CD14-positive monocyte (primary cell): Measurements from ENCODE around the gene DMRTA2. TPM values are rescaled to one million over a fixed set of nuclear protein-coding genes. Genes with fewer than 3 reads are reported as not detected.
"Not testable (repeated sequence)": the region's sequence is repeated elsewhere in the genome, so short reads cannot be mapped to it uniquely, and the experiment has no call there.

ENCODE experiments used
- DNase-seq, 3 donors: peaks; one replicate each; pipeline ENCODE4 v3.0.0-alpha.2; 2011 to 2022
- H2AFZ ChIP-seq: 2 replicates; pipeline ENCODE4 v1.6.0; 2012; ENCODE audit warnings: mild to moderate bottlenecking, low read depth, low read length, inconsistent platforms; ENCODE audit not compliant: insufficient read depth, poor library complexity, severe bottlenecking
- H3K27ac ChIP-seq, 2 donors: 1 replicate in 1 of 2; 2 replicates in 1 of 2; pipeline ENCODE4 v1.5.1; 2012 to 2013; ENCODE audit warnings: low read length in 2 of 2, control low read depth in 1 of 2, inconsistent platforms in 1 of 2, low read depth in 1 of 2, mild to moderate bottlenecking in 1 of 2
- H3K27me3 ChIP-seq, 2 donors: one replicate each; pipeline versions ENCODE4 v1.6.0 to v1.6.1; 2011 to 2013; ENCODE audit warnings: low read length in 2 of 2; ENCODE audit not compliant: control insufficient read depth in 2 of 2, insufficient read depth in 2 of 2
- H3K36me3 ChIP-seq, 2 donors: replicated peaks in 1 of 2; 1 replicate in 1 of 2; 2 replicates in 1 of 2; pipeline versions ENCODE4 v1.5.1 to v1.6.1; 2012 to 2013; ENCODE audit warnings: low read length in 2 of 2, control low read depth in 1 of 2, inconsistent platforms in 1 of 2, mild to moderate bottlenecking in 1 of 2; ENCODE audit not compliant: insufficient read depth in 2 of 2, control insufficient read depth in 1 of 2
- H3K4me1 ChIP-seq, 2 donors: 1 replicate in 1 of 2; 2 replicates in 1 of 2; pipeline versions ENCODE4 v1.5.1 to v1.6.1; 2012 to 2013; ENCODE audit warnings: low read length in 2 of 2, control low read depth in 1 of 2, inconsistent platforms in 1 of 2, mild to moderate bottlenecking in 1 of 2, moderate library complexity in 1 of 2; ENCODE audit not compliant: insufficient read depth in 2 of 2, control insufficient read depth in 1 of 2
- H3K4me2 ChIP-seq: replicated peaks from 2 replicates; pipeline ENCODE3; 2012; ENCODE audit warnings: low read length, moderate library complexity, mild to moderate bottlenecking; ENCODE audit not compliant: poor library complexity, severe bottlenecking; ENCODE audit errors: extremely low read depth
- H3K4me3 ChIP-seq, 3 experiments: fragments of 200-600 bp in 1 of 3; sonication (generic) in 1 of 3; replicated peaks in 1 of 3; 1 replicate in 2 of 3; 2 replicates in 1 of 3; pipeline ENCODE4 v1.5.1; 2011 to 2013; ENCODE audit warnings: low read length in 3 of 3, mild to moderate bottlenecking in 3 of 3, control low read depth in 2 of 3, low read depth in 2 of 3, inconsistent platforms in 1 of 3, moderate library complexity in 1 of 3
- H3K79me2 ChIP-seq: 2 replicates; pipeline ENCODE4 v1.6.0; 2012; ENCODE audit warnings: mild to moderate bottlenecking, control low read depth, inconsistent platforms, low read length, moderate library complexity; ENCODE audit not compliant: insufficient read depth
- H3K9ac ChIP-seq: 2 replicates; pipeline ENCODE4 v1.6.0; 2017; ENCODE audit warnings: low read length, mild to moderate bottlenecking; ENCODE audit not compliant: insufficient read depth, poor library complexity, severe bottlenecking
- H3K9me3 ChIP-seq, 2 donors: replicated peaks in 1 of 2; 1 replicate in 1 of 2; 2 replicates in 1 of 2; pipeline versions ENCODE4 v1.5.1 to v1.6.1; 2012 to 2013; ENCODE audit warnings: low read length in 2 of 2, control low read depth in 1 of 2; ENCODE audit not compliant: control insufficient read depth in 1 of 2, insufficient read depth in 1 of 2
- H4K20me1 ChIP-seq: 2 replicates; pipeline ENCODE4 v1.6.0; 2012; ENCODE audit warnings: mild to moderate bottlenecking, low read length, control low read depth, moderate library complexity; ENCODE audit not compliant: insufficient read depth
- H3K27ac Mint-ChIP-seq, 7 donors: one replicate each; pipeline ENCODE4 v1.8.0; 2020; ENCODE audit warnings: mild to moderate bottlenecking in 7 of 7, mixed read lengths in 7 of 7, moderate library complexity in 6 of 7, inconsistent platforms in 2 of 7
- H3K27me3 Mint-ChIP-seq, 3 donors: one replicate each; pipeline ENCODE4 v1.8.0; 2021 to 2022; ENCODE audit warnings: low read depth in 3 of 3, mild to moderate bottlenecking in 3 of 3, mixed read lengths in 3 of 3, moderate library complexity in 3 of 3, inconsistent platforms in 1 of 3
- H3K36me3 Mint-ChIP-seq, 2 donors: one replicate each; pipeline ENCODE4 v1.8.0; 2020; ENCODE audit warnings: mixed read lengths in 2 of 2, inconsistent platforms in 1 of 2, mild to moderate bottlenecking in 1 of 2
- H3K4me1 Mint-ChIP-seq: one replicate; pipeline ENCODE4 v1.8.0; 2020; ENCODE audit warnings: mild to moderate bottlenecking, mixed read lengths
- H3K4me3 Mint-ChIP-seq, 2 donors: one replicate each; pipeline ENCODE4 v1.8.0; 2020; ENCODE audit warnings: mild to moderate bottlenecking in 2 of 2, mixed read lengths in 2 of 2, moderate library complexity in 1 of 2
- H3K9me3 Mint-ChIP-seq, 7 donors: one replicate each; pipeline ENCODE4 v1.8.0; 2020 to 2022; ENCODE audit warnings: mixed read lengths in 7 of 7, mild to moderate bottlenecking in 6 of 7, moderate library complexity in 6 of 7, inconsistent platforms in 2 of 7
- WGBS: methylation state at CpG from one replicate; pipeline ENCODE4 v1.1.5; 2013; ENCODE audit warnings: missing lambda C conversion rate; ENCODE audit not compliant: insufficient coverage; 5-methylcytosine and 5-hydroxymethylcytosine counted together
- intact Hi-C, 2 donors: fragments of 100-400 bp; cut with micrococcal nuclease; formaldehyde crosslinking; loops; one replicate each; pipeline versions ENCODE4 v1.15.0 to v1.15.1; 2023
- polyA plus RNA-seq, 3 donors: library from polyadenylated mRNA; depleted of rRNA in 1 of 3; unstranded in 2 of 3; stranded (reverse) in 1 of 3; fragments of 300-500 nt in 2 of 3; fragments of >200 nt in 1 of 3; fragmentation: Illumina TruSeq in 2 of 3; gene quantifications; 1 replicate in 2 of 3; 2 replicates in 1 of 3; pipeline ENCODE4 v1.2.3, GENCODE V29; 2012 to 2021
- TF ChIP-seq, protein P1 (sequence below): fragments of 200-600 bp; IDR thresholded peaks from one replicate; pipeline ENCODE4 v1.8.0; 2022; ENCODE audit warnings: antibody characterized with exemption, mild to moderate bottlenecking

Gene DMRTA2
- polyA plus RNA-seq, 3 donors: not detected

DNA sequence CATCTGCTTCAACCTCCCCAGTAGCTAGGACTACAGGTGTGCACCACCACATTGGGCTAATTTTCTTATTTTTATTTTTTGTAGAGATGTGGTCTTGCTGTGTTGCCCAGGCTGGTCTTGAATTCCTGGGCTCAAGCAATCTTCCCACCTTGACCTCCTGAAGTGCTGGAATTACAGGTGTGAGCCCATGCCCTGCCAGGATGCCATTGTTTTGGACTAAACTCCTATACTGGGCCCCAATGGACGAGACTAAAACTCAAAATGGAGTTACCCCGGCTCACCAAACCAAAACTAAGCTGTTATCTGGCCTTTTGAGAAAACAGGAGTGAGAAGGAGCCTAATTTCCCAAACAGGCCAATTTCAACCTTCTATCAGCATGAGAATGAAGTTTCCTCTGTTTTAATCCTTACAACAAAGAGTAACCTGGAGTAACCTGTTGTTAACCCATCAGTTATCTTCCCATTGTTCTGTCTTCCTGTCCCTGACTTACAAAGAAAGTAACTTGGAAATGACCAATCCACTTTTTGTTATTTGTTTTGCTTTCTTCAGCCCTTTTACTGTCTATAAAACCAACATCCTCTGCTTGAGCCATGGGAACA, 29.6 kb downstream of the DMRTA2 start:
- Histone ChIP-seq H3K4me3 (no peak overlapping the region), H2AFZ (no peak overlapping the region), H3K36me3 (no peaks in the 10 kb centered on the region), H4K20me1 (no peaks in the 10 kb centered on the region), H3K27ac (no peak overlapping the region), H3K9me3 (peaks cover 4% of the 10 kb centered on the region in 2 donors), H3K27me3 (peaks cover 2 to 3% of the 10 kb centered on the region in 2 donors), H3K4me1 (no peaks in the 10 kb centered on the region), H3K9ac (no peak overlapping the region), H3K4me2 (no peak overlapping the region), H3K79me2 (no peaks in the 10 kb centered on the region)
- H3K4me1 Mint-ChIP-seq: no peaks in the 10 kb centered on the region
- no peak overlapping the region for H3K4me3 Mint-ChIP-seq
- no peaks in the 10 kb centered on the region for H3K36me3 Mint-ChIP-seq
- peaks cover 8 to 13% (median 10%) of the 10 kb centered on the region in 3 donors for H3K27me3 Mint-ChIP-seq
- no CpG with 5 or more reads among the region's 2 CpGs for WGBS
- DNase-seq: no peak
- TF ChIP-seq, protein P1, sequence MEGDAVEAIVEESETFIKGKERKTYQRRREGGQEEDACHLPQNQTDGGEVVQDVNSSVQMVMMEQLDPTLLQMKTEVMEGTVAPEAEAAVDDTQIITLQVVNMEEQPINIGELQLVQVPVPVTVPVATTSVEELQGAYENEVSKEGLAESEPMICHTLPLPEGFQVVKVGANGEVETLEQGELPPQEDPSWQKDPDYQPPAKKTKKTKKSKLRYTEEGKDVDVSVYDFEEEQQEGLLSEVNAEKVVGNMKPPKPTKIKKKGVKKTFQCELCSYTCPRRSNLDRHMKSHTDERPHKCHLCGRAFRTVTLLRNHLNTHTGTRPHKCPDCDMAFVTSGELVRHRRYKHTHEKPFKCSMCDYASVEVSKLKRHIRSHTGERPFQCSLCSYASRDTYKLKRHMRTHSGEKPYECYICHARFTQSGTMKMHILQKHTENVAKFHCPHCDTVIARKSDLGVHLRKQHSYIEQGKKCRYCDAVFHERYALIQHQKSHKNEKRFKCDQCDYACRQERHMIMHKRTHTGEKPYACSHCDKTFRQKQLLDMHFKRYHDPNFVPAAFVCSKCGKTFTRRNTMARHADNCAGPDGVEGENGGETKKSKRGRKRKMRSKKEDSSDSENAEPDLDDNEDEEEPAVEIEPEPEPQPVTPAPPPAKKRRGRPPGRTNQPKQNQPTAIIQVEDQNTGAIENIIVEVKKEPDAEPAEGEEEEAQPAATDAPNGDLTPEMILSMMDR: no peak
- intact Hi-C loops: no loop called here
- no peak overlapping the region for H3K27ac Mint-ChIP-seq
- H3K9me3 Mint-ChIP-seq: peaks cover 3 to 16% (median 8%) of the 10 kb centered on the region in 7 donors

DNA sequence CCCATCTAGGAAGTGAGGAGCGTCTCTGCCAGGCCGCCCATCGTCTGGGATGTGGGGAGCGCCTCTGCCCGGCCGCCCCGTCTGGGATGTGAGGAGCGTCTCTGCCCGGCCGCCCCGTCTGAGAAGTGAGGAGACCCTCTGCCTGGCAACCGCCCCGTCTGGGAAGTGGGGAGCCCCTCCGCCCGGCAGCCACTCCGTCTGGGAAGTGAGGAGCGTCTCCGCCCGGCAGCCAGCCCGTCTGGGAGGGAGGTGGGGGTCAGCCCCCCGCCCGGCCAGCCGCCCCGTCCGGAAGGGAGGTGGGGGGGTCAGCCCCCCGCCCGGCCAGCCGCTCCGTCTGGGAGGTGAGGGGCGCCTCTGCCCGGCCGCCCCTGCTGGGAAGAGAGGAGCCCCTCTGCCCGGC, 41.7 kb downstream of the DMRTA2 start:
- H2AFZ ChIP-seq, H3K4me1 ChIP-seq, DNase-seq, H3K9me3 Mint-ChIP-seq, H3K9ac ChIP-seq, H3K4me3 ChIP-seq, H3K9me3 ChIP-seq, H3K4me3 Mint-ChIP-seq, H3K27ac ChIP-seq, H3K36me3 ChIP-seq, H3K27ac Mint-ChIP-seq, H4K20me1 ChIP-seq, intact Hi-C loops, H3K36me3 Mint-ChIP-seq, H3K79me2 ChIP-seq, H3K27me3 ChIP-seq, H3K27me3 Mint-ChIP-seq, H3K4me2 ChIP-seq: not testable (repeated sequence)
- WGBS: 98% methylated on average over 9 of the region's 33 CpGs
- H3K4me1 Mint-ChIP-seq: peaks cover 11% of the 10 kb centered on the region
